ENCODE measurements around the gene BORCS5.

- TF ChIP-seq MAX (IDR thresholded peaks at IDR 0.05) (no peak), EP300 (IDR thresholded peaks at IDR 0.05; ENCODE audit: borderline replicate concordance) (no peak), CEBPB (IDR thresholded peaks at IDR 0.05) (no peak), TAF1 (IDR thresholded peaks at IDR 0.05; ENCODE audit: low read depth) (no peak), RAD21 (IDR thresholded peaks at IDR 0.05; ENCODE audit: low read depth) (no peak), TEAD4 (IDR thresholded peaks at IDR 0.05) (no peak), FOXM1 (IDR thresholded peaks at IDR 0.05; ENCODE audit: borderline replicate concordance, low read depth) (no peak), CREB1 (IDR thresholded peaks at IDR 0.05; ENCODE audit: low read depth) (no peak)
- TF ChIP-seq, protein P1, sequence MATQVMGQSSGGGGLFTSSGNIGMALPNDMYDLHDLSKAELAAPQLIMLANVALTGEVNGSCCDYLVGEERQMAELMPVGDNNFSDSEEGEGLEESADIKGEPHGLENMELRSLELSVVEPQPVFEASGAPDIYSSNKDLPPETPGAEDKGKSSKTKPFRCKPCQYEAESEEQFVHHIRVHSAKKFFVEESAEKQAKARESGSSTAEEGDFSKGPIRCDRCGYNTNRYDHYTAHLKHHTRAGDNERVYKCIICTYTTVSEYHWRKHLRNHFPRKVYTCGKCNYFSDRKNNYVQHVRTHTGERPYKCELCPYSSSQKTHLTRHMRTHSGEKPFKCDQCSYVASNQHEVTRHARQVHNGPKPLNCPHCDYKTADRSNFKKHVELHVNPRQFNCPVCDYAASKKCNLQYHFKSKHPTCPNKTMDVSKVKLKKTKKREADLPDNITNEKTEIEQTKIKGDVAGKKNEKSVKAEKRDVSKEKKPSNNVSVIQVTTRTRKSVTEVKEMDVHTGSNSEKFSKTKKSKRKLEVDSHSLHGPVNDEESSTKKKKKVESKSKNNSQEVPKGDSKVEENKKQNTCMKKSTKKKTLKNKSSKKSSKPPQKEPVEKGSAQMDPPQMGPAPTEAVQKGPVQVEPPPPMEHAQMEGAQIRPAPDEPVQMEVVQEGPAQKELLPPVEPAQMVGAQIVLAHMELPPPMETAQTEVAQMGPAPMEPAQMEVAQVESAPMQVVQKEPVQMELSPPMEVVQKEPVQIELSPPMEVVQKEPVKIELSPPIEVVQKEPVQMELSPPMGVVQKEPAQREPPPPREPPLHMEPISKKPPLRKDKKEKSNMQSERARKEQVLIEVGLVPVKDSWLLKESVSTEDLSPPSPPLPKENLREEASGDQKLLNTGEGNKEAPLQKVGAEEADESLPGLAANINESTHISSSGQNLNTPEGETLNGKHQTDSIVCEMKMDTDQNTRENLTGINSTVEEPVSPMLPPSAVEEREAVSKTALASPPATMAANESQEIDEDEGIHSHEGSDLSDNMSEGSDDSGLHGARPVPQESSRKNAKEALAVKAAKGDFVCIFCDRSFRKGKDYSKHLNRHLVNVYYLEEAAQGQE (IDR thresholded peaks at IDR 0.05; ENCODE audit: low read depth): no peak
Measured at GRCh38 chr12:12338527-12339168, 18.2 kb upstream of the BORCS5 start.
